Peyer's patch (tissue), 4 donors: ENCODE data around the gene RNLS.

Experiments
- POLR2A ChIP-seq, 2 donors: fragments of 450-650 bp; IDR thresholded peaks; one replicate each; pipeline ENCODE4 v1.5.1; 2017; ENCODE audit warnings: antibody characterized with exemption in 2 of 2, mild to moderate bottlenecking in 2 of 2, moderate library complexity in 2 of 2
- TF ChIP-seq, protein P1 (sequence below), 6 experiments: fragments of 450-650 bp in 4 of 6; fragments of 200-600 bp in 2 of 6; sonication (generic) in 1 of 6; IDR thresholded peaks; one replicate each; pipeline ENCODE4 v1.5.1; 2017 to 2019; ENCODE audit warnings: antibody characterized with exemption in 6 of 6, mild to moderate bottlenecking in 3 of 6, moderate library complexity in 1 of 6

DNA sequence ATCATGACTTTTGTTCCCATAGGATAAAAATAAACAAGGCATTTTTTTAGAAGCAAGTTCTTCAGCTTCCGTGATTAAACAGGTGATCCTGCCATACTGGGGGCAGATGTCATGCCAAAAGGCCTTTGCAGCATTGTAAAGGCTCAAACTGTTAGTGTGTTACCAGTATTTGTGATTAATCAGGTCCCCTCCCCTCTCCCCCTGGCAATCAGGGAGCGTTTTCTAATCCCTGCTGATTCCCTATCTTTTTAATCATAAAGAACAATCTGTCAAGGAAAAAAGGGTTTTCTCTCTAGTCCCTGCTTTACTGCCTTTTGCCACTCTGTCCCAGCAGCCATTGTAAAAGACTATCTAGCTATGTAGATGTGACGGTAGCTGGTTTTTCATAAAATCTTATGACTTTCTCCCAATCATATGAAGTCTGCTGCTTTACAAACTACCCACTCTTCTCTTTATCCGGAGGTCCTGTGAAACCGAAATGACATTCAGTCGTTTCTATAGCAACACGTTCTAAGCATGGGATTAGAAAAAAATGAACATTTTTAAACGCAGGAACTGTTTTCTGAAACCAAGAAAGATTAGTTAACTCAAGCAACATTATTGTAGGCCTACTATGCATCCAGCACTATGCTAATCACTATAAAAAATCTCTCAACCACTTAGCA lies 210.9 kb downstream of the RNLS start:
- TF ChIP-seq POLR2A (IDR thresholded peaks at IDR 0.05) = no peak
- TF ChIP-seq, protein P1, sequence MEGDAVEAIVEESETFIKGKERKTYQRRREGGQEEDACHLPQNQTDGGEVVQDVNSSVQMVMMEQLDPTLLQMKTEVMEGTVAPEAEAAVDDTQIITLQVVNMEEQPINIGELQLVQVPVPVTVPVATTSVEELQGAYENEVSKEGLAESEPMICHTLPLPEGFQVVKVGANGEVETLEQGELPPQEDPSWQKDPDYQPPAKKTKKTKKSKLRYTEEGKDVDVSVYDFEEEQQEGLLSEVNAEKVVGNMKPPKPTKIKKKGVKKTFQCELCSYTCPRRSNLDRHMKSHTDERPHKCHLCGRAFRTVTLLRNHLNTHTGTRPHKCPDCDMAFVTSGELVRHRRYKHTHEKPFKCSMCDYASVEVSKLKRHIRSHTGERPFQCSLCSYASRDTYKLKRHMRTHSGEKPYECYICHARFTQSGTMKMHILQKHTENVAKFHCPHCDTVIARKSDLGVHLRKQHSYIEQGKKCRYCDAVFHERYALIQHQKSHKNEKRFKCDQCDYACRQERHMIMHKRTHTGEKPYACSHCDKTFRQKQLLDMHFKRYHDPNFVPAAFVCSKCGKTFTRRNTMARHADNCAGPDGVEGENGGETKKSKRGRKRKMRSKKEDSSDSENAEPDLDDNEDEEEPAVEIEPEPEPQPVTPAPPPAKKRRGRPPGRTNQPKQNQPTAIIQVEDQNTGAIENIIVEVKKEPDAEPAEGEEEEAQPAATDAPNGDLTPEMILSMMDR (IDR thresholded peaks at IDR 0.05) = no peak
